ENCODE results near the gene DOCK4.

- TF ChIP-seq SP1 (IDR thresholded peaks at IDR 0.05) (no peak), FOXA1 (IDR thresholded peaks at IDR 0.05) (no peak), FOXK2 (IDR thresholded peaks at IDR 0.05) (no peak), ARNT (IDR thresholded peaks at IDR 0.05) (no peak), FOXM1 (IDR thresholded peaks at IDR 0.05; ENCODE audit: borderline replicate concordance) (no peak), PKNOX1 (IDR thresholded peaks at IDR 0.05) (no peak), ELF4 (IDR thresholded peaks at IDR 0.05) (no peak), TARDBP (IDR thresholded peaks at IDR 0.05) (no peak), NFRKB (IDR thresholded peaks at IDR 0.05) (no peak), BHLHE40 (IDR thresholded peaks at IDR 0.05; ENCODE audit: borderline replicate concordance) (no peak), HDGF (IDR thresholded peaks at IDR 0.05; ENCODE audit: borderline replicate concordance) (no peak), CTBP1 (IDR thresholded peaks at IDR 0.05; ENCODE audit: borderline replicate concordance) (no peak)
Measured at GRCh38 chr7:112211348-112211907, 5.2 kb upstream of the DOCK4 start.
